Eye (tissue), 1 donor: ENCODE results near the gene SCUBE1.

ENCODE experiments used
- DNase-seq: peaks from one replicate; pipeline ENCODE4 v3.0.0-alpha.2; 2015

Gene SCUBE1

GRCh38 chr22:43253839-43254238 is 89.3 kb downstream of the SCUBE1 start:
- DNase-seq, result no peak

- DNase-seq, result no peak
Observed at GRCh38 chr22:43252319-43252718, 90.9 kb downstream of the SCUBE1 start.

- DNase-seq, result no peak
Observed at GRCh38 chr22:43249789-43250471, 93.2 kb downstream of the SCUBE1 start.

GRCh38 chr22:43247546-43248260 is 95.5 kb downstream of the SCUBE1 start:
- no peak for DNase-seq

- no peak for DNase-seq
Observed at GRCh38 chr22:43246188-43246587, 97.0 kb downstream of the SCUBE1 start.

- DNase-seq, result no peak
Observed at GRCh38 chr22:43245717-43246116, 97.5 kb downstream of the SCUBE1 start.

GRCh38 chr22:43244803-43245527 is 98.2 kb downstream of the SCUBE1 start:
- no peak for DNase-seq

- no peak for DNase-seq
Observed at GRCh38 chr22:43244402-43244801, 98.8 kb downstream of the SCUBE1 start.

- DNase-seq, result no peak
Observed at GRCh38 chr22:43243324-43243723, 99.8 kb downstream of the SCUBE1 start.

GRCh38 chr22:43242627-43243026 is 100.5 kb downstream of the SCUBE1 start:
- no peak for DNase-seq

- no peak for DNase-seq
Observed at GRCh38 chr22:43241699-43242386, 101.3 kb downstream of the SCUBE1 start.

GRCh38 chr22:43241138-43241597 is 102.0 kb downstream of the SCUBE1 start:
- no peak for DNase-seq

GRCh38 chr22:43240614-43241013 is 102.6 kb downstream of the SCUBE1 start:
- DNase-seq, result no peak

- DNase-seq, result no peak
Observed at GRCh38 chr22:43239956-43240355, 103.2 kb downstream of the SCUBE1 start.

GRCh38 chr22:43239193-43239780 is 103.9 kb downstream of the SCUBE1 start:
- no peak for DNase-seq

GRCh38 chr22:43238526-43239006 is 104.6 kb downstream of the SCUBE1 start:
- DNase-seq, result no peak

GRCh38 chr22:43237280-43237679 is 105.9 kb downstream of the SCUBE1 start:
- DNase-seq, result no peak

- DNase-seq, result no peak
Observed at GRCh38 chr22:43236411-43237166, 106.6 kb downstream of the SCUBE1 start.

GRCh38 chr22:43235445-43236409 is 107.4 kb downstream of the SCUBE1 start:
- DNase-seq, result no peak

- DNase-seq, result peak; percentile 67
Observed at GRCh38 chr22:43234264-43234988, 108.7 kb downstream of the SCUBE1 start.
